AML-193 (cell line): ENCODE data around the gene PSMD14.
"Not testable (repeated sequence)": the region's sequence is repeated elsewhere in the genome, so short reads cannot be mapped to it uniquely, and the experiment has no call there.

Experiments used
- DNase-seq, 2 experiments: peaks; one replicate each; lab custom pipeline; 2025; lab: John Stamatoyannopoulos, UW

Gene PSMD14

GRCh38 chr2:161335626-161336025 lies 27.4 kb downstream of the PSMD14 start:
- no peak for DNase-seq

GRCh38 chr2:161337247-161337646 lies 29.0 kb downstream of the PSMD14 start:
- DNase-seq = no peak

GRCh38 chr2:161339532-161339931 lies 31.3 kb downstream of the PSMD14 start:
- not testable (repeated sequence) for DNase-seq

- not testable (repeated sequence) for DNase-seq
Observed at GRCh38 chr2:161340930-161341413, 32.7 kb downstream of the PSMD14 start.

GRCh38 chr2:161343235-161343634 lies 35.0 kb downstream of the PSMD14 start:
- DNase-seq = no peak

GRCh38 chr2:161344692-161345091 lies 36.5 kb downstream of the PSMD14 start:
- no peak for DNase-seq

- DNase-seq = no peak
Observed at GRCh38 chr2:161351678-161352077, 43.5 kb downstream of the PSMD14 start.

GRCh38 chr2:161352719-161353118 lies 44.5 kb downstream of the PSMD14 start:
- DNase-seq = no peak

- no peak for DNase-seq
Observed at GRCh38 chr2:161353543-161353942, 45.3 kb downstream of the PSMD14 start.

- DNase-seq = no peak
Observed at GRCh38 chr2:161354106-161354505, 45.9 kb downstream of the PSMD14 start.

GRCh38 chr2:161355106-161355505 lies 46.9 kb downstream of the PSMD14 start:
- DNase-seq = no peak

GRCh38 chr2:161355983-161356382 lies 47.8 kb downstream of the PSMD14 start:
- DNase-seq = no peak

- no peak for DNase-seq
Observed at GRCh38 chr2:161357097-161357496, 48.9 kb downstream of the PSMD14 start.

- DNase-seq = no peak
Observed at GRCh38 chr2:161358838-161359237, 50.6 kb downstream of the PSMD14 start.

- DNase-seq = not testable (repeated sequence)
Observed at GRCh38 chr2:161360095-161360654, 52.0 kb downstream of the PSMD14 start.

GRCh38 chr2:161362568-161363166 lies 54.4 kb downstream of the PSMD14 start:
- no peak for DNase-seq

- DNase-seq = no peak
Observed at GRCh38 chr2:161367675-161368074, 59.5 kb downstream of the PSMD14 start.

- no peak for DNase-seq
Observed at GRCh38 chr2:161369311-161369710, 61.1 kb downstream of the PSMD14 start.

GRCh38 chr2:161370981-161371380 lies 62.8 kb downstream of the PSMD14 start:
- no peak for DNase-seq

GRCh38 chr2:161371869-161372268 lies 63.6 kb downstream of the PSMD14 start:
- no peak for DNase-seq

- DNase-seq = no peak
Observed at GRCh38 chr2:161373942-161374341, 65.7 kb downstream of the PSMD14 start.

GRCh38 chr2:161374446-161374845 lies 66.2 kb downstream of the PSMD14 start:
- no peak for DNase-seq

- DNase-seq = no peak
Observed at GRCh38 chr2:161379740-161380139, 71.5 kb downstream of the PSMD14 start.

- no peak for DNase-seq
Observed at GRCh38 chr2:161381546-161381945, 73.3 kb downstream of the PSMD14 start.
